Forelimb muscle (tissue), 1 donor: ENCODE results near the gene PPM1B. TPM values are rescaled to one million over a fixed set of nuclear protein-coding genes. Genes with fewer than 3 reads are reported as not detected.
"Not testable (repeated sequence)": the region's sequence is repeated elsewhere in the genome, so short reads cannot be mapped to it uniquely, and the experiment has no call there.

ENCODE experiments used
- DNase-seq: peaks from one replicate; pipeline ENCODE4 v3.0.0-alpha.2; 2013; ENCODE audit warnings: low read depth
- polyA plus RNA-seq: library from polyadenylated mRNA; unstranded; fragments of 120-200 nt; gene quantifications from one replicate; pipeline ENCODE4 v1.2.1, GENCODE V29; 2013; ENCODE audit not compliant: insufficient read length

PPM1B gene
- polyA plus RNA-seq, 1 donor, result 31.1 TPM

- no peak for DNase-seq
Observed at GRCh38 chr2:44250376-44250775, 81.7 kb downstream of the PPM1B start.

DNA sequence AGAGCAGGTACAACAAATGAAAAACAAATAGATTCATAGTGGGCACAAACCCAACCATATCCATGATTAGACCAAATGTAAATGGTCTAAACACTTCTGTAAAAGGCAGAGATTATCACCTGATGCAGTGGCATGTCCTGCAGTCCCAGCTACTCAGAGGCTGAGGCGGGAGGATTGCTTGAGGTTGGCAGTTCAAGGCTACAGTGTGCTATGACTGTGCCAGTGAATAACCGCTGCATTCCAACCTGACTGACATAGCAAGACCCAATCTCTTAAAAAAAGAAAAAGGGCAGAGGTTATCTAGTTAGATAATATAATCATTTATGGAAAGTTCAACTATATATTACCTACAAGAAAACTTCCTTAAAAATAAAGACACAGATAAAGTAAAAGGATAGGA, 85.3 kb downstream of the PPM1B start:
- DNase-seq, result no peak

DNA sequence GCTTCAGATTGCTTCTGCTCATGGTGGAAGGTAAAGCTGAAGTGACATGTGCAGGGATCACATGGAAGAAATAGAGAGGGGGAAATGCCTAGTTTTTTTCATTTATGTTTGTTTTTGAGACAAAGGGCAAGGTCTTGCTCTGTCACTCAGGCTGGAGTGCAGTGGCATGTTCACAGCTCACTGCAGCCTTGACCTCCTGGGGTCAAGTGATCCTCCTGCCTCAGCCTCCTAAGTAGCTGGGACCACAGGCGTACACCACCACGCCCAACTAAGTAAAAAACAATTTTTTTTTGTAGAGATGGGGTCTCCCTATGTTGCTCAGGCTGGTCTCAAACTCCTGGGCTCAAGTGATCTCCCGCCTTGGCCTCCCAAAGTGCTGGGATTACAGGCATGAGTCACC, 87.0 kb downstream of the PPM1B start:
- not testable (repeated sequence) for DNase-seq

- DNase-seq, result not testable (repeated sequence)
Observed at GRCh38 chr2:44257802-44258201, 89.1 kb downstream of the PPM1B start.

DNA sequence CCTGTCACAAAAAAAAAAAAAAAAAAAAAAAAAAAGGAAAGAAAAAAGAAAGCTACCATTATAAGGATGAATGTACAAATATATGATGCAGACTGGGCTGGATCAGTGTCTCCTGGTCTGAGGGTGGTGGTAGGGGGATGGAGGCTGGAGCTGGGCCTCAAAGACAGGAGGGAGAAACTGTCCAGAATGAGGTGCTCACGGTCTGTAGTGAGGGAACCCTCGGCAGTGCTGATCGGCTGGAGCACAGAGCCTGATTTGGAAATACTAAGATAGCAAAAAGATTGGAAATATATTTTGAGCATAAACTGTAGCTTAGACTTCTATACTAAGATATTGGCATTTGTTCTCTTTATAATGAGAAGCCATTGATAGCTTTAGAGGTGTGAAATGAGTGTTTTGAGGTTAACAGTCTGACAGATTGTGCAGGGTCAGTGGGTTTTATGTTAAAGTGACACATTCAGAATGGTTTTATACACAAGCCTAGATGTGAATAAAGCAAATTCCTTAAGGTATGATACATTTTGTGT, 98.7 kb downstream of the PPM1B start:
- no peak for DNase-seq

- DNase-seq, result no peak
Observed at GRCh38 chr2:44267796-44268648, 99.3 kb downstream of the PPM1B start.

GRCh38 chr2:44269831-44270230, 101.2 kb downstream of the PPM1B start:
- no peak for DNase-seq

DNA sequence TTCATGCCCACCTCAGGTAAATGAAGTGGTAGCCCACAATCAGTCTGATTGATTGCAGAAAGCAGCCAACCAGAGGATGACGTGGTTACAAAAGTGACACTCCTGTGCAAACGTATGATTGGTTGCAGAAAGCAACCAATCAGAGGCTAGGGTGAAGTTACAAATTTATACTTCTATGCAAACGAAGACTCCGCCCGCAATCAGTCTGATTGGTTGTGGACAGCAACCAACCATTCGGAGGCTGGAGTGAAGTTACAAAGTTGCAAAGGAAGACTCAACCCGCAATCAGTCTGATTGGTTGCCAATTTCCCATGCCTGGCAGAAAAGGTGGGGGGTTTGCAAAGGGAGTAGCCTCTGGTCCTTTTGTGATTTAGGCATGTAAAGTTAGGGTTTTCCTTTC, 102.6 kb downstream of the PPM1B start:
- no peak for DNase-seq

DNA sequence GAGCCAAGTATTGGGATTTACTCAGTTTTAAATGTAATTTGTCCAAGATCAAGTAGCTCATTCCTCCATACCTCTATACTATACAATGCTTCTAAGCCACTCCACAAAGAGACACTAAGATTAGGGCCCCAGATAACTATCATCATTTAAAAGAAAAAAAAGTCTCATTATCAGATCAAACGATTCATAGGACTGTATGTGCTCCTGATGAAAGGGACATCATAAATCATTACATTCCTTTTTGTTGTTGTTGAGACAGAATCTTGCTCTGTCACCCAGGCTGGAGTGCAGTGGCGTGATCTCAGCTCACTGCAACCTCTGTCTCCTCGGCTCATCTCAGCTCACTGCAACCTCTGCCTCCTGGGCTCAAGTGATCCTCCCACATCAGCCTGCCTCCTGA, 104.4 kb downstream of the PPM1B start:
- DNase-seq, result no peak

DNA sequence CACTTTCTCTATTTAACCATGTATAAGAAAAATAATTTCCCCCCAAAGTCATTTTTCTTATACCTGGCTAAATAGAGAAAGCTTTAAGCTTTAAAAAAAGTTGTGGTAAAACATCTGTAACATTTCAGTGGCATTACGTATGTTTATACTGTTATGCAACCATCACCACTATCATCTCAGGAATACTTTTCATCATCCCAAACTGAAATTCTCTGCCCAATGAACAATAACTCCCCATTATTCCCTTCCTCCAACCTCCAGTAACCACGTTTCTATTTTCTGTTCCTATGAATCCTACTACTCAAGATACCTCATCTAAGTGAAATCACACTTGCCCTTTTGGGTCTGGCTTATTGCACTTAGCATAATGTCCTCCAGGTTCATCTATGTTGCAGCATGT, 104.9 kb downstream of the PPM1B start:
- DNase-seq, result no peak

DNA sequence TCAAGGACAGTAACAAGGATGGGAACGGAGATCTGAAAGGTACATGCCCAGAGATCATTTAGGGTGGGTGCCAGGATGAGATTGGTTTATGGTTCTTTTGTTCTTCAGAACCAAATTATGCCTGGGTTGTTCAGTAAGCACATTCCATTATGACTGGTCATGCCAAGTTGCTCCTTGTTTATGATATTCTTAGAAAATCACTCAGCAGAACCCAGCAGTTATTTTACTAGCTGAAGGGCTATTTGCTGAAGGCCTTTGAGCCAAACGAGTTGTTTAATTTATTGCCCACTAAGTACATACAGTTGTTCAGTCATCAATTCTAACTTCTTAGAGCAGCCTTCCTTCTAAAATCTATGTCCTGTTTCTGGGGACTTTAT, 107.2 kb downstream of the PPM1B start:
- no peak for DNase-seq

DNA sequence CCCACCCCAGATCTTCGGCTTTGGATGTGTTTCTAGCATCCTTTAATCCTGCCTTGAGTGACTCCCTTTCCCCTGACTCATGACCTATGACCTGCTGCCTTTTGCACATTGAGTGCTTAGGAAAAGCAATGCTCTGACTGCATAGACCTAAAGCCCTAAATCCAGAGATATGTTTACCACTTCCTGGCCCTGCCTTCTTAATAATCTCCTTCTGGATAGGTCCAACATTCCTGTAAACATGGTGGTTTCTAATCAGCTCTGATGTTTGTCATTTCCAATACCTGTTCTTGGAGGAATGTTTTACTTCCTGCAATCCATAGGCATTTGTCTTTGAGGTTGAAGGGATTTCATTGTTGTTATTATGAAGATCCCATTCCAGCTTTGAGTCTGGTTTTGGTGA, 108.9 kb downstream of the PPM1B start:
- DNase-seq, result no peak

- no peak for DNase-seq
Observed at GRCh38 chr2:44280869-44281268, 112.2 kb downstream of the PPM1B start.

Other genes with a start within 250 kb of the PPM1B start
- gene LRPPRC, start 172.9 kb upstream of the PPM1B start, polyA plus RNA-seq, result 83.5 TPM
- gene SLC3A1, start 106.6 kb downstream of the PPM1B start, polyA plus RNA-seq, result 1.6 TPM
- gene PREPL, start 192.6 kb downstream of the PPM1B start, polyA plus RNA-seq, result 177 TPM
- gene CAMKMT, start 193.1 kb downstream of the PPM1B start, polyA plus RNA-seq, result 4.8 TPM